Nephron progenitor cell (in vitro differentiated cells): ENCODE measurements around the gene TRPM1.

ENCODE experiments used
- DNase-seq: peaks from one replicate; pipeline ENCODE4 v3.0.0; 2021
- H3K27ac Mint-ChIP-seq: 2 replicates; pipeline ENCODE4 v1.8.0; 2021; ENCODE audit warnings: mild to moderate bottlenecking, moderate library complexity, mixed read lengths
- H3K27me3 Mint-ChIP-seq: 2 replicates; pipeline ENCODE4 v1.8.0; 2021; ENCODE audit warnings: mild to moderate bottlenecking, low read depth, mixed read lengths; ENCODE audit not compliant: poor library complexity
- H3K36me3 Mint-ChIP-seq: 2 replicates; pipeline ENCODE4 v1.8.0; 2021; ENCODE audit warnings: low read depth, mixed read lengths
- H3K4me1 Mint-ChIP-seq: 2 replicates; pipeline ENCODE4 v1.8.0; 2021; ENCODE audit warnings: mixed read lengths
- H3K4me3 Mint-ChIP-seq: 2 replicates; pipeline ENCODE4 v1.8.0; 2021; ENCODE audit warnings: mild to moderate bottlenecking, moderate library complexity, mixed read lengths
- H3K9me3 Mint-ChIP-seq: 2 replicates; pipeline ENCODE4 v1.8.0; 2021; ENCODE audit warnings: mild to moderate bottlenecking, moderate library complexity, mixed read lengths
- CTCF ChIP-seq: fragments of 200-600 bp; sonication (generic); IDR thresholded peaks from 2 replicates; pipeline ENCODE4 v1.5.0; 2021; ENCODE audit warnings: antibody characterized with exemption

TRPM1 gene

GRCh38 chr15:31111091-31111647 is 9.6 kb upstream of the TRPM1 start:
- H3K4me3 Mint-ChIP-seq, result no peak overlapping the region
- no peak for TF ChIP-seq CTCF
- peaks cover 13% of the 10 kb centered on the region for H3K27me3 Mint-ChIP-seq
- H3K4me1 Mint-ChIP-seq, result no peaks in the 10 kb centered on the region
- DNase-seq, result no peak
- peaks cover 31% of the 10 kb centered on the region for H3K9me3 Mint-ChIP-seq
- H3K27ac Mint-ChIP-seq, result no peak overlapping the region
- peaks cover 4% of the 10 kb centered on the region for H3K36me3 Mint-ChIP-seq

- Mint-ChIP-seq H3K36me3 (no peaks in the 10 kb centered on the region), H3K9me3 (peaks cover 15% of the 10 kb centered on the region), H3K4me3 (no peak overlapping the region), H3K27ac (no peak overlapping the region), H3K27me3 (peaks cover 12% of the 10 kb centered on the region), H3K4me1 (no peaks in the 10 kb centered on the region)
- no peak for DNase-seq
- no peak for TF ChIP-seq CTCF
These were observed 7.3 kb upstream of the TRPM1 start for GRCh38 chr15:31108836-31109235.

- Mint-ChIP-seq H3K36me3 (no peaks in the 10 kb centered on the region), H3K4me1 (peaks cover 4% of the 10 kb centered on the region), H3K4me3 (no peak overlapping the region), H3K27ac (no peak overlapping the region), H3K27me3 (peaks cover 5% of the 10 kb centered on the region), H3K9me3 (peaks cover 6% of the 10 kb centered on the region)
- TF ChIP-seq CTCF, result no peak
- DNase-seq, result no peak
These were observed 5.2 kb upstream of the TRPM1 start for GRCh38 chr15:31106495-31107300.

GRCh38 chr15:31104003-31104402 is 2.5 kb upstream of the TRPM1 start:
- Mint-ChIP-seq H3K27me3 (peaks cover 10% of the 10 kb centered on the region), H3K4me1 (peaks cover 9% of the 10 kb centered on the region), H3K27ac (no peak overlapping the region), H3K9me3 (peaks cover 6% of the 10 kb centered on the region), H3K36me3 (no peaks in the 10 kb centered on the region), H3K4me3 (no peak overlapping the region)
- TF ChIP-seq CTCF, result no peak
- DNase-seq, result no peak

GRCh38 chr15:31102374-31103342 is 1.1 kb upstream of the TRPM1 start:
- peaks cover 11% of the 10 kb centered on the region for H3K27me3 Mint-ChIP-seq
- peaks cover 16% of the 10 kb centered on the region for H3K4me1 Mint-ChIP-seq
- DNase-seq, result no peak
- peaks cover 6% of the 10 kb centered on the region for H3K9me3 Mint-ChIP-seq
- H3K36me3 Mint-ChIP-seq, result no peaks in the 10 kb centered on the region
- no peak overlapping the region for H3K4me3 Mint-ChIP-seq
- TF ChIP-seq CTCF, result no peak
- peak overlapping the region; percentile 41 for H3K27ac Mint-ChIP-seq
